ENCODE data around the gene BAZ2B. TPM values are rescaled to one million over a fixed set of nuclear protein-coding genes. Genes with fewer than 3 reads are reported as not detected.
"Not testable (repeated sequence)": the region's sequence is repeated elsewhere in the genome, so short reads cannot be mapped to it uniquely, and the experiment has no call there.

The BAZ2B gene
- total and polyA plus RNA-seq, 2 donors (not counting 3 experiments of a cell fraction or from before 2014, with no cell fraction given) = 22.1 to 73.8 TPM

GRCh38 chr2:159538801-159539200 is 77.5 kb downstream of the BAZ2B start:
- no peak overlapping the region for H3K4me2 ChIP-seq (ENCODE audit: insufficient read depth, low read length)
- no peaks in the 10 kb centered on the region for H3K4me1 ChIP-seq (ENCODE audit: control insufficient read depth, extremely low read depth, insufficient read depth, low read length)
- no peaks in the 10 kb centered on the region for H4K20me1 ChIP-seq (replicated peaks; ENCODE audit: control insufficient read depth, extremely low read depth, insufficient read depth, low read length)
- H3K36me3 ChIP-seq (ENCODE audit: control insufficient read depth in 2 of 2, extremely low read depth in 1 of 2, insufficient read depth in 2 of 2, low read length in 2 of 2) = no peaks in the 10 kb centered on the region
- no peak for FAIRE-seq
- no peak overlapping the region for H3K9ac ChIP-seq (replicated peaks; ENCODE audit: extremely low read depth, insufficient read depth, low read length)
- no peaks in the 10 kb centered on the region for H3K9me1 ChIP-seq (replicated peaks; ENCODE audit: control insufficient read depth, extremely low read depth, insufficient read depth, low read length)
- H3K9me3 ChIP-seq (replicated peaks; ENCODE audit: control insufficient read depth, insufficient read depth, low read length) = no peaks in the 10 kb centered on the region
- BruUV-seq (replicated peaks) = no TSS peak
- H3K27ac ChIP-seq (ENCODE audit: insufficient read depth, low read depth, low read length) = no peak overlapping the region
- CTCF ChIA-PET = no interaction called here
- DNase-seq (ENCODE audit: low read depth, low spot score) = no peak
- TF ChIP-seq MAX (IDR thresholded peaks at IDR 0.05; ENCODE audit: insufficient read depth, insufficient read length) = no peak
- TF ChIP-seq POLR2A (IDR thresholded peaks at IDR 0.05; ENCODE audit: low read depth, low read length) = no peak
- TF ChIP-seq POLR2AphosphoS5 (IDR thresholded peaks at IDR 0.05; ENCODE audit: insufficient read depth, low read depth, low read length) = no peak
- TF ChIP-seq JUN (IDR thresholded peaks at IDR 0.05; ENCODE audit: borderline replicate concordance, insufficient read depth, insufficient read length, low read depth) = no peak
- TF ChIP-seq MYC (IDR thresholded peaks at IDR 0.05; ENCODE audit: low read depth, low read length) = no peak
- TF ChIP-seq CTCF (IDR thresholded peaks at IDR 0.05; ENCODE audit: extremely low read depth in 1 of 2, insufficient read depth in 1 of 2, low read depth in 1 of 2, low read length in 2 of 2) = no peak
- no peak for TF ChIP-seq EZH2 (IDR thresholded peaks at IDR 0.05; ENCODE audit: borderline replicate concordance, low read depth, low read length, severe bottlenecking)
- TF ChIP-seq GATA2 (IDR thresholded peaks at IDR 0.05; ENCODE audit: insufficient read depth, insufficient read length, low read depth, low read length) = no peak
- TF ChIP-seq FOS (IDR thresholded peaks at IDR 0.05; ENCODE audit: borderline replicate concordance, insufficient read depth, low read length) = no peak
- H2AFZ ChIP-seq (ENCODE audit: low read depth, low read length) = no peak overlapping the region
- no peak overlapping the region for H3K4me3 ChIP-seq (replicated peaks in 1 of 3; ENCODE audit: insufficient read depth in 1 of 3, low read depth in 1 of 3, low read length in 3 of 3)
- POLR2A ChIA-PET = no interaction called here
- no peaks in the 10 kb centered on the region for H3K79me2 ChIP-seq (ENCODE audit: control insufficient read depth, insufficient read depth, low read length)
- dilution Hi-C loops (cut with MboI; ENCODE audit: extremely low pct_ligation_motif_present, low sequenced_read_pairs) (no loop called here), intact Hi-C loops (cut with micrococcal nuclease) (no loop called here)
- H3K27me3 ChIP-seq (ENCODE audit: control insufficient read depth in 2 of 2, insufficient read depth in 2 of 2, low read length in 2 of 2) = no peaks in the 10 kb centered on the region

GRCh38 chr2:159535261-159535660 is 81.1 kb downstream of the BAZ2B start:
- DNase-seq (ENCODE audit: low read depth, low spot score); dilution Hi-C loops (cut with MboI; ENCODE audit: extremely low pct_ligation_motif_present, low sequenced_read_pairs); H3K9me3 ChIP-seq (replicated peaks; ENCODE audit: control insufficient read depth, insufficient read depth, low read length); FAIRE-seq; H3K27ac ChIP-seq (ENCODE audit: insufficient read depth, low read depth, low read length); H3K4me2 ChIP-seq (ENCODE audit: insufficient read depth, low read length); H4K20me1 ChIP-seq (replicated peaks; ENCODE audit: control insufficient read depth, extremely low read depth, insufficient read depth, low read length); H3K36me3 ChIP-seq (ENCODE audit: control insufficient read depth in 2 of 2, extremely low read depth in 1 of 2, insufficient read depth in 2 of 2, low read length in 2 of 2); H2AFZ ChIP-seq (ENCODE audit: low read depth, low read length); H3K9ac ChIP-seq (replicated peaks; ENCODE audit: extremely low read depth, insufficient read depth, low read length); intact Hi-C loops (cut with micrococcal nuclease); H3K79me2 ChIP-seq (ENCODE audit: control insufficient read depth, insufficient read depth, low read length); H3K4me1 ChIP-seq (ENCODE audit: control insufficient read depth, extremely low read depth, insufficient read depth, low read length); H3K4me3 ChIP-seq (replicated peaks in 1 of 3; ENCODE audit: insufficient read depth in 1 of 3, low read depth in 1 of 3, low read length in 3 of 3); BruUV-seq (replicated peaks); H3K9me1 ChIP-seq (replicated peaks; ENCODE audit: control insufficient read depth, extremely low read depth, insufficient read depth, low read length); H3K27me3 ChIP-seq (ENCODE audit: control insufficient read depth in 2 of 2, insufficient read depth in 2 of 2, low read length in 2 of 2); POLR2A ChIA-PET: not testable (repeated sequence)
- CTCF ChIA-PET = interaction anchor here (1.0 to 1.2 kb wide), 3 partner anchors 9 to 142 kb away, joined by 3 to 4 read pairs (median 3); no protein-coding TSS in a partner anchor

All from endothelial cell of umbilical vein (primary cell).